Stimulated activated CD4-positive, alpha-beta T cell treated with anti-CD3 and anti-CD28 coated beads, Interleukin-2, amount 100 ng/mL, for 48 hours (primary cell): ENCODE measurements around the gene ACTG1.

Source experiments
- DNase-seq, 2 donors: peaks; one replicate each; pipeline ENCODE4 v3.0.0-alpha.2; 2020

ACTG1 gene

GRCh38 chr17:81544281-81544974 is 31.8 kb upstream of the ACTG1 start:
- no peak for DNase-seq

DNA sequence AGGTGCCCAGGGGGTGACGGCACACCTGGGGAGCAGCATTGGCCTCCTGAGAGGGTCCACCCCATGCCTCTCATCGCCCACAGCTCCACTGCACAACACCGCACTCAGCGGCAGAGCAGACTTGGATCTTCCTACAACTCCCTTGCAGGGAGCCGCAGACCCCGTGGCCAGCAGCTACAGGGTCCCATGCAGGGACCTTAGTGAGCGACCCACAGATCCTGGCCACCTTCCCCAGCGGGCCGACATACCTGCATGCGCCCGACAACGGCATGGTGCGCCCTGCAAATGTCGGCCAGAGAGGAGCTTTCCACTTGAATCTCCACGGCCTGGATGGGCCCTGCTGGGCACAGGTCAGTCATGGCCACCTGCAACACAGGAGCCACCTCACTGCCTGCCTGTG is 31.2 kb upstream of the ACTG1 start:
- no peak for DNase-seq

- DNase-seq, result no peak
Measured at GRCh38 chr17:81543339-81543675, 30.7 kb upstream of the ACTG1 start.

DNA sequence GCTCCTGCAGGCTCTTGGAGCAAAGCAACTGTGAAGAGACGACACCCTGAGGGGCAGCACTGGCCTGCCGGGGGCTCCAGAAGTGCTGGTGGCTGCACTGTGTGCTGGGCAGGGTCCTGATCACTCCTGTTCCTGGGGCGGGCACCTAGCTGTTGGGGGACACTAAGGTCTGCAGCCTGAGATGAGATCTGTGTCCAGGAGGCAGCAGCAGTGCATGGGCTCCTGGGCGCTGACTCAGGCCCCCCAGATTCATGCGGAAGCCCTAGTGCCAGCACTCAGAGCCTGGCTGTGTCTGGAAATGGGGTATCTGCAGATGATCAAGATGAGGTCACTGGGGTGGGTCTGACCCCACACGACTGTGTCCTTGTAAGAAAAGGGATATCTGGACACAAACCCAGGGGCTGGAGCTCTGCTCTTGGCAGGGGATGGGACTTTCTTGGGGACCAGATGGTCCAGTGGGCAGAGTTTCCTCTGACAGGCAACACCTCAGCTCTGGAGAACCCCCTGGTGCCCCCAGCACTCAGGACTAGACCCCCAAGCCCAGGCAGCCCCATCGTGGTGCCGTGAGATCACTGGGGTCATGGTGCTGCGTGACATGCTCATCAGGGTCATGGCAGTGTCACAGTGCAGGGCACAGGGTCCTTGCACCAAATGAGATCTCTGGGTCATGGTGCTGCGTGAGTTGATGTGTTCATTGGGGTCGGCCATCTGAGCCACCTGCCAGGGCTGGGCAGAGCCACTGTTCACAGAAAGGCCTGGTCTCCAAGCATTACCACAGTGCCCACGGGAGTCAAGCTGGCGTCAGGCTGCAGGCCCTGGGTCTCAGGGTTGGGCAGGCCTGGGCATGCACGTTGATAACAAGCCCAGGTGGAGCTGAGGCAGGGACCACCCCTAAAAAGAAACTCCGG is 30.1 kb upstream of the ACTG1 start:
- DNase-seq, result no peak

GRCh38 chr17:81541123-81541522 is 28.5 kb upstream of the ACTG1 start:
- no peak for DNase-seq

- no peak for DNase-seq
Measured at GRCh38 chr17:81540676-81541027, 28.1 kb upstream of the ACTG1 start.

DNA sequence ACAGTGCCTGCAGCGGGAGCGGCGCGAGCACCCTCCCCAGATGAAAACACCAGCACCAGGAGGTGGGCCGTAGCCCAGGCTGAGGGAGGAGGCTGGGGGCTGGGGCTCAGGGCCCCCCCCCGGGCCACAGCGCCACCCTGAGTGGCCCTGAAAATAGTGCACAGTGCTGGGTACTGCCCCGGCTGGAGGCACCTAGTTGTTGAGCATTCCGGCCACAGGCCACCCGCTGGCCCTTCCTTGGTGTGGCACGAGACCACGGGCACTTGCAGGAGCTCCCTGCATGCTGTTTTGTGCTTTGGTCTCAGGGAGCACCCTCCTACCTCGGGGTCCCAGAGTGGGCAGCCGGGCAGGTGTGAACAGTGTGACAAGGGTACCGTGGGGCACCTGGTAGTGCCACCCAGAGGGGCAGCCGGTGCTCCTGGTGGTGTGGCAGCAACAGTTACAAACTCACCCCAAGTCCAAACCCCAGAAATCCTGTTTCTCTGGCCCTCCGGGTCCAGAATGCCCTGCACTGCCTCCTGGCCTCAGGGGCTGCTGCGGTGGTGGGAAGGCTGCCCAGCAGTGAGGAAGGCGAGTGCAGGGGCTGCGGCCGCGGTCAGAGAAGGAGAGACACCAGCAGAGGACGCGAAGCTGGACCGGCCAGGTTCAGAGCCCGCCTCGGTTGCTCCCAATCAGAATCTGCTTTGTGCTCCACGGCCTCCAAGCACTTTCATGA is 27.5 kb upstream of the ACTG1 start:
- DNase-seq, result no peak

DNA sequence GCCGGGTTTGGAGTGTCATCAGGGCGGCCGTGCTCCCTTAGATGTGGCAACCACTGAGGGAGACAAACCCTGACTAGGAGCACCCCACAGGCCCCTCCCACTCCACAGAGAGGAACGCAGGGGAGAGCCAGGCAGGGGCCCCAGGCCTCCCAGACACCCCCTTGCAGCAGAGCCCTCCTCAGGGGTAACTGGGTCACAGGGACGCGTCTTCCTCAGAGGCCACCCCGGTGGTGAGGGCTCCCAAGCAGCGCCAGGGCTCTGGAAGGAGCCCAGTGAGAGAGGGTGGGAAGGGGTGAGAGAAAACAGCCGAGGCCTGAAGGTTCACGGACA is 26.9 kb upstream of the ACTG1 start:
- no peak for DNase-seq

GRCh38 chr17:81538651-81539570 is 26.3 kb upstream of the ACTG1 start:
- no peak for DNase-seq

GRCh38 chr17:81537856-81538555 is 25.4 kb upstream of the ACTG1 start:
- DNase-seq, result no peak

- DNase-seq, result no peak
Measured at GRCh38 chr17:81537343-81537855, 24.8 kb upstream of the ACTG1 start.

GRCh38 chr17:81536299-81537290 is 24.0 kb upstream of the ACTG1 start:
- no peak for DNase-seq

GRCh38 chr17:81535480-81536298 is 23.1 kb upstream of the ACTG1 start:
- DNase-seq, result no peak

DNA sequence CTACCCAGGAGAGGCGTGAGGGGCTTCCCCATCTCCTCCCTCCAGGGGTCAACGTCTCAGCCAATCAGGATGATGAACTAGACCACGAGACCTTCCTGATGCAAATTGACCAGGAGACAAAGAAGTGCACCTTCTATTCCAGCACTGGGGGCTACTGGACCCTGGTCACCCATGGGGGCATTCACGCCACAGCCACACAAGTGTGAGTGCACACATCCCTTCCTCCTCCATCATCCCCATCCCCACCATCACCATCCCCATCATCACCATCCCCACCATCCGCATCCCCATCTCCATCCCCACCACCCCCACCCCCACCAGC is 22.4 kb upstream of the ACTG1 start:
- no peak for DNase-seq

DNA sequence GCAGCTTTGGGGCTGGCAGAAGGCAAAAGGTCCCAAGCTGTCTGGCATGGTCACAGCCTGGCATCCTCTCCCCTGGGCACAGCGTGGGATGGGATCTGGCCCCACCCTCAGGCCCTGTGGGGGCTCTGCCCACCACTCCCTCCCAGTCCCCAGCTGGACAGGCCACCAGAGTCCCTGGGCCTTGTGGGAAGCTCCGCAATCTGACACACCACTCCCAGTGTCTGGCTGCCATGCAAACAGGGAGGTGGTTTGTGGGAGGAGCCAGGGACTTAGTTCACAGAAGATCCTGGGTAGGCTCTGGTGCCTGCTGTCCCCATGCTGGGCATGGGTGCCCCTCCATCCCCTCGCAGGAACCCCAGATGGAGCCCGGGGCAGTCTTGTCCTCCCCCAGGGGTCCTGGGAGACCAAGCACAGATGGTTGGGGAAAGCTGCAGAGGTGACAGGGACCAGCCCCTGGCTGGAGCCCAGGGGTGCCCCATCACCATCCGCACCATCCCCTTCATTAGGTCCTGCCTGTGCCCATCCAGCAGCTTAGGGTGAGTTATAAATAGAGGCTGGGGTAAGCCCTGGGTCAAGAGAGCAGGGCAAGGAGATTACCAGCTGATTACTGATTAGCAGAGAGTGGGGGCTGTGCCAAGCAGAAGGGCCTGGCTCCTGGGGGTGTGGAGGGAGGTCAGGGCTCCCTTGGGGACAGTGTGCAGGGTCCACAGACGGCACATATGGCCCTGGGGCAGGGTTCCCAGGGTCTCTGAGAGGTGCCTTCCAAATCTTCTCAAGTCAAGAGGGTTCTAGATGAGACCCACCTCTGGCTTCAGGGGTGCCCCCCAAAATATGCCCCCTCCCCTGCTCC is 21.8 kb upstream of the ACTG1 start:
- no peak for DNase-seq

DNA sequence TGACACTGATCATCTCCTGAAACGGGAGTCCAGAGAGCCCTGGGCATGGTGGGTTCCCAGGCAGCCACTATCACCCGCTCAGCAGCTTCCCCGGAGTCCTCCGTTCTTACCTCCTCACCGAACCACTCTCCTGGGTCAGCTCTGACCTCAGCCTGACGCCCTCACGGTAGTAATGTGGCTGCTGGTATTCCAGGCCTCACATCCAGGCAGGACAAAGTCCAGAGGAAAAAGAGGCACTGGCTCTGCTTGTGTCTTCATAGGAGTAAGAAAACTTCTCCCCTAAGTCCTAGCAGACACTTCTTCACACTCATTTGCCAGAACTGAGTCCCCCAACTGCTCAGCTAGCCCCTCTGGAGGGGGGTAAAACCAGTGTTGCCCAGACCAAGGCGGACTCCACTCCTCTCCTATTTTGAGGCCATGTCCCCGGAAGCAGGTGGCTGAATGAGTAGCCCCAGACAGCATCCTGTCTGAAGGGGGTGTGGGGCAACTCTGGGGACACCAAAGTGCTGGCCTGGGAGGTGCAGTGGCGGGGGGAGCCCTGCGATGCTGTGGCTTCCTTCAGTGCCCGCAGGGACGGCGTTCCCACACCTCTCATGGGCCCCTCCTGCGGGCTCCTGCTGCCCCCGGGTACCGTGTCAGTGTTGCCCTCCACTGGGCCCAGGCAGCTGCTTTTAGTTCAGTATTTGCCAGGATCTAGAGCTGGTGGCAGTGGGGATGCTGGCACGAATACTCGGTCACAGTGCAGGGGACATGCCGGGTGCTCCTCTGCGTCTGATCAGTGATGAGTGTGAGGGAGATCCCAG is 20.9 kb upstream of the ACTG1 start:
- DNase-seq, result no peak

- DNase-seq, result no peak
Measured at GRCh38 chr17:81532490-81533287, 20.1 kb upstream of the ACTG1 start.
